Measurements from ENCODE around the gene OTOF. TPM values are rescaled to one million over a fixed set of nuclear protein-coding genes. Genes with fewer than 3 reads are reported as not detected.
A peak's percentile ranks its signal among the peaks of the same experiment; 100 is the strongest.

The OTOF gene
- total RNA-seq, 3 donors from 2014 or later: 0.60 TPM; not detected in 2

GRCh38 chr2:26521913-26522180, 43.9 kb upstream of the OTOF start:
- no peaks in the 10 kb centered on the region for H3K4me1 ChIP-seq (ENCODE audit: low read depth)
- no peak for ATAC-seq
- no peak overlapping the region for H3K4me3 ChIP-seq
- H3K36me3 ChIP-seq (ENCODE audit: low read depth): no peaks in the 10 kb centered on the region
- no peaks in the 10 kb centered on the region for H3K9me3 ChIP-seq
- intact Hi-C loops (cut with DNase I, micrococcal nuclease): no loop called here
- DNase-seq: no peak
- TF ChIP-seq, protein P1, sequence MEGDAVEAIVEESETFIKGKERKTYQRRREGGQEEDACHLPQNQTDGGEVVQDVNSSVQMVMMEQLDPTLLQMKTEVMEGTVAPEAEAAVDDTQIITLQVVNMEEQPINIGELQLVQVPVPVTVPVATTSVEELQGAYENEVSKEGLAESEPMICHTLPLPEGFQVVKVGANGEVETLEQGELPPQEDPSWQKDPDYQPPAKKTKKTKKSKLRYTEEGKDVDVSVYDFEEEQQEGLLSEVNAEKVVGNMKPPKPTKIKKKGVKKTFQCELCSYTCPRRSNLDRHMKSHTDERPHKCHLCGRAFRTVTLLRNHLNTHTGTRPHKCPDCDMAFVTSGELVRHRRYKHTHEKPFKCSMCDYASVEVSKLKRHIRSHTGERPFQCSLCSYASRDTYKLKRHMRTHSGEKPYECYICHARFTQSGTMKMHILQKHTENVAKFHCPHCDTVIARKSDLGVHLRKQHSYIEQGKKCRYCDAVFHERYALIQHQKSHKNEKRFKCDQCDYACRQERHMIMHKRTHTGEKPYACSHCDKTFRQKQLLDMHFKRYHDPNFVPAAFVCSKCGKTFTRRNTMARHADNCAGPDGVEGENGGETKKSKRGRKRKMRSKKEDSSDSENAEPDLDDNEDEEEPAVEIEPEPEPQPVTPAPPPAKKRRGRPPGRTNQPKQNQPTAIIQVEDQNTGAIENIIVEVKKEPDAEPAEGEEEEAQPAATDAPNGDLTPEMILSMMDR (IDR thresholded peaks at IDR 0.05): no peak

- DNase-seq (peak in 1 of 3 donors; percentile 29), ATAC-seq (peak; percentile 63)
- no peaks in the 10 kb centered on the region for H3K9me3 ChIP-seq
- no peaks in the 10 kb centered on the region for H3K36me3 ChIP-seq (ENCODE audit: low read depth)
- intact Hi-C loops (cut with DNase I, micrococcal nuclease): no loop called here
- no peaks in the 10 kb centered on the region for H3K4me1 ChIP-seq (ENCODE audit: low read depth)
- no peak overlapping the region for H3K4me3 ChIP-seq
- TF ChIP-seq, protein P1 (IDR thresholded peaks at IDR 0.05): no peak
These were observed 43.4 kb upstream of the OTOF start for GRCh38 chr2:26521054-26521912.

GRCh38 chr2:26520148-26520449, 42.2 kb upstream of the OTOF start:
- ATAC-seq: no peak
- intact Hi-C loops (cut with DNase I, micrococcal nuclease): no loop called here
- Histone ChIP-seq H3K9me3 (no peaks in the 10 kb centered on the region), H3K4me3 (no peak overlapping the region), H3K4me1 (ENCODE audit: low read depth) (no peaks in the 10 kb centered on the region), H3K36me3 (ENCODE audit: low read depth) (no peaks in the 10 kb centered on the region)
- TF ChIP-seq, protein P1 (IDR thresholded peaks at IDR 0.05): no peak
- no peak for DNase-seq

DNA sequence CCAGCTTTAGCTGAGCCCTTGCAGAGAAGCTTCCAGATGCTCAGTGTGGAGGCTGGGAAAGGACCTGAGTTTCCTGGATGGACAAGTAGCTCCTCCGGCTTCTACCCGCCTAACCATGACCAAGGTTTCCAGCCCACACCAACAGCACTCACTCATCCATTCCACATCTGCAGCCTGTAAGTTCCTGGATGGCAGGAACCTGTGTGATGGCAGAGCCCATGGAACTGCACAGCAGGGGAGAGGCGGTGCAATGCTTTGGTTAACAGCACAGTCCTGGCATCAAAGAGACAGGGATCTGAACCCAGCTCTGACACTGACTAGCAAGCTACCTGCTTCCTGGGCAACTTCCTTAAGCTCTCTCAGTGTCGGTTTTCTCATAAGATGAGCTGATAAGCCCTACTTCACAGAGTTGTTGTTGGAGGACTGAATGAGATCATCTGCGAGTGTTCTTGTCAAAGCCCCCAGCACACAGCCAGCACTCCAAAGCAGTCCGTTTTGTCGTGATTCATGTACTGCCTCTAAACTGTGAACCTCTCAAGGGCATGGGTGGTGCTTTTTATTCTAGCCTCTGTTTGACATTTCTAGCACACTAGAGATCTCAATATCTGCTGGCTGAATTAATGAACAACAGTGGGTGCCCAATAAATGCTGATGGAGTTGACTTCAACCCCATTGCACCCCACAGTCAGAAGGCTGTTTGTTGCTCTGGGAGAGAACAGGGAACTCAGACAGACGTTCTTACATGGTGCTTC, 41.6 kb upstream of the OTOF start:
- H3K4me1 ChIP-seq (ENCODE audit: low read depth): no peaks in the 10 kb centered on the region
- intact Hi-C loops (cut with DNase I, micrococcal nuclease): no loop called here
- no peaks in the 10 kb centered on the region for H3K9me3 ChIP-seq
- no peaks in the 10 kb centered on the region for H3K36me3 ChIP-seq (ENCODE audit: low read depth)
- H3K4me3 ChIP-seq: no peak overlapping the region
- ATAC-seq (no peak), DNase-seq (no peak)
- TF ChIP-seq, protein P1 (IDR thresholded peaks at IDR 0.05): no peak

DNA sequence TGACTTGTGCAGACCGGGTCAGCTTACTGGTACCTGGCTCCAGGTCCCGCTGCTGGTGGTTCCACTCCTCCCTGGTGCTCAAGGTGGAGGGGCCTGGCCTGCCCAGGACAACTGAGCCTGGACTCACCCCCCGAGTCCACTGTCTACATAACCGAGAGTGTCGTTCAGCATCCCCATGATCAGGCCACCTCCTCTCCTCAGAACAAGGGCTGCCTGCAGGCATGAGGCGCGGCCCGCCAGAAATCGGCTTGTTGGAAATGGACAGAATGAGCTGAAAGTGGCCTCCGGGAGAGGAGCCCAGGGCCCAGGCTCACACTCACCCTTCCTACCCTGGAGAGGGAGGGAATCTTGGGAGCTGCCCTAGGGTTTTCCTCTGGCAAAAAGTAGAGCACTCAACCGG, 38.9 kb upstream of the OTOF start:
- TF ChIP-seq, protein P1 (IDR thresholded peaks at IDR 0.05): no peak
- DNase-seq (no peak), ATAC-seq (no peak)
- intact Hi-C loops (cut with DNase I, micrococcal nuclease): no loop called here
- no peaks in the 10 kb centered on the region for H3K36me3 ChIP-seq (ENCODE audit: low read depth)
- H3K4me1 ChIP-seq (ENCODE audit: low read depth): no peaks in the 10 kb centered on the region
- no peak overlapping the region for H3K4me3 ChIP-seq
- no peaks in the 10 kb centered on the region for H3K9me3 ChIP-seq
